IMR-90 (cell line): ENCODE data around the gene FSTL5. TPM values are rescaled to one million over a fixed set of nuclear protein-coding genes. Genes with fewer than 3 reads are reported as not detected.

ENCODE experiments used
- ATAC-seq: fragments of 200-7000 bp; cut with Tn5 transposase; 2 replicates; pipeline ENCODE4 v1.9.1; 2020; ENCODE audit warnings: low read depth, mild to moderate bottlenecking, moderate library complexity
- BruUV-seq: library from RNA; stranded (reverse); fragments of 400-500 nt; replicated peaks from 2 replicates; lab custom pipeline; 2021; lab: Mats Ljungman, UMichigan
- CTCF ChIA-PET: fragments of 300-600 bp; formaldehyde crosslinking; extraction: SDS; loops from one replicate; lab custom pipeline; 2021; ENCODE audit warnings: antibody characterized with exemption; lab: Yijun Ruan, JAX
- POLR2A ChIA-PET: fragments of 300-600 bp; sonication (Branson Sonifier 250); formaldehyde crosslinking; loops from one replicate; lab custom pipeline; 2022; ENCODE audit warnings: antibody characterized with exemption; ENCODE audit not compliant: unreplicated experiment; lab: Charles Lee
- DNase-seq: peaks from one replicate; pipeline ENCODE4 v3.0.0; 2013
- H2AFZ ChIP-seq: replicated peaks from 2 replicates; pipeline ENCODE3; 2013; ENCODE audit warnings: low read length, mild to moderate bottlenecking; ENCODE audit not compliant: poor library complexity
- H2AK5ac ChIP-seq: 2 replicates; pipeline ENCODE4 v1.6.1; 2013; ENCODE audit warnings: low read depth, low read length, inconsistent platforms
- H2AK9ac ChIP-seq: replicated peaks from 2 replicates; pipeline ENCODE3; 2013; ENCODE audit warnings: mild to moderate bottlenecking, low read depth, low read length, moderate library complexity; ENCODE audit not compliant: poor library complexity
- H2BK120ac ChIP-seq: 2 replicates; pipeline ENCODE4 v1.6.1; 2013; ENCODE audit warnings: low read depth, low read length, inconsistent platforms
- H2BK15ac ChIP-seq: 3 replicates; pipeline ENCODE4 v1.6.1; 2013; ENCODE audit warnings: low read depth, low read length, inconsistent platforms
- H2BK20ac ChIP-seq: 2 replicates; pipeline ENCODE4 v1.6.1; 2013; ENCODE audit warnings: low read depth, mild to moderate bottlenecking, inconsistent platforms, low read length, moderate library complexity
- H2BK5ac ChIP-seq: 2 replicates; pipeline ENCODE4 v1.6.1; 2013; ENCODE audit warnings: mild to moderate bottlenecking, low read depth, low read length, inconsistent platforms; ENCODE audit not compliant: poor library complexity, severe bottlenecking
- H3K14ac ChIP-seq: replicated peaks from 2 replicates; pipeline ENCODE4 v1.6.1; 2013; ENCODE audit warnings: low read depth, low read length, inconsistent platforms
- H3K18ac ChIP-seq: 2 replicates; pipeline ENCODE4 v1.6.1; 2013; ENCODE audit warnings: low read depth, low read length, control low read depth
- H3K23ac ChIP-seq: 2 replicates; pipeline ENCODE4 v1.6.1; 2013; ENCODE audit warnings: low read depth, low read length, inconsistent platforms
- H3K27ac ChIP-seq: 2 replicates; pipeline ENCODE4 v1.5.1; 2013; ENCODE audit warnings: mild to moderate bottlenecking, control low read depth, low read length; ENCODE audit not compliant: insufficient read depth
- H3K27me3 ChIP-seq: 2 replicates; pipeline ENCODE4 v1.6.1; 2013; ENCODE audit warnings: low read length; ENCODE audit not compliant: control insufficient read depth, insufficient read depth
- H3K36me3 ChIP-seq: 2 replicates; pipeline ENCODE4 v1.6.1; 2013; ENCODE audit warnings: low read length, mixed read lengths; ENCODE audit not compliant: control insufficient read depth, insufficient read depth
- H3K4ac ChIP-seq: 2 replicates; pipeline ENCODE4 v1.6.1; 2013; ENCODE audit warnings: low read depth, low read length, inconsistent platforms
- H3K4me1 ChIP-seq: 2 replicates; pipeline ENCODE4 v1.6.1; 2013; ENCODE audit warnings: low read length, mixed read lengths; ENCODE audit not compliant: control insufficient read depth, insufficient read depth
- H3K4me2 ChIP-seq: 2 replicates; pipeline ENCODE4 v1.6.1; 2013; ENCODE audit warnings: low read depth, mild to moderate bottlenecking, control low read depth, low read length, moderate library complexity
- H3K4me3 ChIP-seq: 2 replicates; pipeline ENCODE4 v1.5.1; 2013; ENCODE audit warnings: low read depth, mild to moderate bottlenecking, control low read depth, low read length, moderate library complexity; ENCODE audit not compliant: insufficient read depth
- H3K56ac ChIP-seq: 2 replicates; pipeline ENCODE4 v1.6.1; 2013; ENCODE audit warnings: low read length, inconsistent platforms; ENCODE audit not compliant: insufficient read depth; ENCODE audit errors: extremely low read depth
- H3K79me1 ChIP-seq, 2 experiments: 2 replicates each; pipeline ENCODE4 v1.6.1; 2013; ENCODE audit warnings: low read length in 2 of 2, inconsistent platforms in 1 of 2, low read depth in 1 of 2
- H3K9ac ChIP-seq: 2 replicates; pipeline ENCODE4 v1.6.1; 2013; ENCODE audit warnings: low read depth, low read length, control low read depth
- H3K9me1 ChIP-seq: 2 replicates; pipeline ENCODE4 v1.6.1; 2013; ENCODE audit warnings: low read length, inconsistent platforms; ENCODE audit not compliant: insufficient read depth
- H3K9me3 ChIP-seq: 2 replicates; pipeline ENCODE4 v1.6.1; 2013; ENCODE audit warnings: low read length; ENCODE audit not compliant: control insufficient read depth, insufficient read depth
- H4K20me1 ChIP-seq: 2 replicates; pipeline ENCODE4 v1.6.1; 2013; ENCODE audit warnings: low read length, inconsistent platforms; ENCODE audit not compliant: insufficient read depth
- H4K5ac ChIP-seq: 2 replicates; pipeline ENCODE4 v1.6.1; 2013; ENCODE audit warnings: mild to moderate bottlenecking, low read depth, low read length, control low read depth
- H4K8ac ChIP-seq, 2 experiments: 2 replicates each; pipeline ENCODE4 v1.6.1; 2013; ENCODE audit warnings: low read depth in 2 of 2, low read length in 2 of 2, control low read depth in 1 of 2, inconsistent platforms in 1 of 2
- H4K91ac ChIP-seq: 2 replicates; pipeline ENCODE4 v1.6.1; 2013; ENCODE audit warnings: low read depth, low read length, inconsistent platforms; ENCODE audit not compliant: insufficient read depth
- BHLHE40 ChIP-seq: fragments of 150-350 bp; IDR thresholded peaks from 2 replicates; pipeline ENCODE4 v1.6.1; 2016; ENCODE audit warnings: mild to moderate bottlenecking, low read depth, low read length
- CEBPB ChIP-seq: IDR thresholded peaks from 2 replicates; pipeline ENCODE4 v1.6.1; 2012; ENCODE audit warnings: low read depth, low read length, improper control_type of control experiment
- CHD1 ChIP-seq: IDR thresholded peaks from 2 replicates; pipeline ENCODE4 v1.6.1; 2012; ENCODE audit warnings: low read depth, low read length, improper control_type of control experiment
- FOS ChIP-seq: fragments of 150-350 bp; IDR thresholded peaks from 2 replicates; pipeline ENCODE4 v1.6.1; 2016; ENCODE audit warnings: low read depth, low read length
- MAFK ChIP-seq: IDR thresholded peaks from 2 replicates; pipeline ENCODE4 v1.6.1; 2012; ENCODE audit warnings: low read depth, low read length, improper control_type of control experiment
- MAZ ChIP-seq: IDR thresholded peaks from 2 replicates; pipeline ENCODE4 v1.6.1; 2012; ENCODE audit warnings: low read depth, mild to moderate bottlenecking, low read length, improper control_type of control experiment, moderate library complexity, borderline replicate concordance
- MXI1 ChIP-seq: IDR thresholded peaks from 2 replicates; pipeline ENCODE4 v1.6.1; 2012; ENCODE audit warnings: low read depth, mild to moderate bottlenecking, low read length, moderate library complexity, borderline replicate concordance
- NFE2L2 ChIP-seq: fragments of 150-350 bp; IDR thresholded peaks from 2 replicates; pipeline ENCODE4 v1.6.1; 2016; ENCODE audit warnings: low read depth, mild to moderate bottlenecking, low read length
- RAD21 ChIP-seq: IDR thresholded peaks from 2 replicates; pipeline ENCODE4 v1.6.1; 2012; ENCODE audit warnings: low read length, improper control_type of control experiment
- RCOR1 ChIP-seq: IDR thresholded peaks from 2 replicates; pipeline ENCODE4 v1.6.1; 2012; ENCODE audit warnings: mild to moderate bottlenecking, low read length, improper control_type of control experiment; ENCODE audit not compliant: insufficient replicate concordance
- RFX5 ChIP-seq: IDR thresholded peaks from 2 replicates; pipeline ENCODE4 v1.8.0; 2012; ENCODE audit warnings: low read depth, mild to moderate bottlenecking, low read length, moderate library complexity
- SMC3 ChIP-seq: fragments of 150-350 bp; IDR thresholded peaks from 2 replicates; pipeline ENCODE4 v1.6.1; 2016; ENCODE audit warnings: low read depth, mild to moderate bottlenecking, antibody characterized with exemption, low read length, moderate library complexity
- WGBS, 2 experiments: methylation state at CpG; one replicate each; pipeline versions ENCODE4 v1.1.5 to v1.1.7; 2013; ENCODE audit warnings: missing lambda C conversion rate in 2 of 2; ENCODE audit not compliant: insufficient read length in 1 of 2; ENCODE audit errors: extremely low coverage in 2 of 2; 5-methylcytosine and 5-hydroxymethylcytosine counted together
- dilution Hi-C: fragments of 300-500 bp; cut with HindIII; formaldehyde crosslinking; loops from one replicate; pipeline ENCODE4 v1.14.3; 2018; ENCODE audit warnings: low sequenced_read_pairs; ENCODE audit not compliant: unreplicated experiment
- in situ Hi-C: fragments of 300-500 bp; cut with MboI; formaldehyde crosslinking; loops from 3 replicates; pipeline ENCODE4 v1.14.3; 2019; ENCODE audit warnings: low sequenced_read_pairs, inconsistent platforms, mixed read lengths
- intact Hi-C: fragments of 100-400 bp; cut with micrococcal nuclease; formaldehyde crosslinking; loops from 2 replicates; pipeline ENCODE4 v1.10.0; 2022
- polyA plus RNA-seq, 3 experiments: library from polyadenylated mRNA; depleted of rRNA; stranded (reverse); fragments of >200 nt; gene quantifications; 2 replicates each; pipeline ENCODE4 v1.2.3, GENCODE V29; 2012; ENCODE audit warnings: low replicate concordance in 1 of 3
- total RNA-seq: library from RNA; depleted of rRNA; stranded (reverse); fragments of >200 nt; gene quantifications from 2 replicates; pipeline ENCODE4 v1.2.3, GENCODE V29; 2012
- TF ChIP-seq, protein P1 (sequence below): conservative IDR thresholded peaks from 2 replicates; pipeline ENCODE4 v1.5.1; 2012; ENCODE audit warnings: mild to moderate bottlenecking, low read depth, low read length, improper control_type of control experiment
- TF ChIP-seq, protein P2 (sequence below): fragments of 150-350 bp; IDR thresholded peaks from 2 replicates; pipeline ENCODE4 v1.6.1; 2017; ENCODE audit warnings: mild to moderate bottlenecking, antibody characterized with exemption, low read length, low read depth

Gene FSTL5
- total and polyA plus RNA-seq, 2 of the 4 experiments (the other 2 are of a cell fraction): under 0.01 TPM; not detected in 1

DNA sequence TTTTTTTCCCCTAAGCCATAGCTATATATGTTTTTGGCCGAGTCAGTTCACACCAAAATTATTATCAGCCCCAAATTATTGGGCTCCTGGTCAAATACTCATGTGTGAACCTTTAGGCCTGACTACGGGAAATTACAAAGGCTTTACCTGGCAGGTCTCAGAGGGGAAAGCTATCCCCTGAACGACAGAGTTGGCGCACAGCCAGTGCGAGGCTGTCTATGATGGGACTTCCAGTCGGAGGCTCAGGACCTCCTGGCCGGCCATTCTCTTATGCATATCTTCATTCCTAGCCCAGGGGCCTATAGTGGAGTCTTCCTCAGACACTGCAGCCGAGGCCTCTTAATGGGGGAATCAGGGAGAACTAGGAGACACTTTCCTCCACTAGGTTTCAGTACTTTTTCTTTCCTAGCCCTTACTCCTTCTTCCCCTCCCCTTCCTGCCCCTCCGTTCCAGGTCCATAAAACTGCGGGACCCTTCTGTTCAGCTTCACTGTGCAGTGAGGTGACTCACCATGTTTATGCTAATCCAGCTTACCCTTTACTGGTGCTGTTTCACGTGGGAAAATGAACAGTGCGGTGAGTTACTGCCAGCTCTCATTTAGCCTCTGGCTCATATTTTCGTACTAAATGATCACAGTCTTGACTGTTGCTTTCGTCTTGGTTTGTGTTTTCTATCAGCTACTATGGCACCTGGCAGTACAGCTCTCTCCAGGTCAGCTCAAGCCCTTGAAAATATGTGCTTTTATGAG is 533.9 kb downstream of the FSTL5 start:
- Histone ChIP-seq H3K9me3 (no peaks in the 10 kb centered on the region), H2BK20ac (no peak overlapping the region), H3K9me1 (no peaks in the 10 kb centered on the region), H4K5ac (no peak overlapping the region), H3K56ac (no peak overlapping the region), H4K91ac (no peak overlapping the region), H3K4me1 (no peaks in the 10 kb centered on the region), H3K18ac (no peak overlapping the region), H2AK9ac (no peak overlapping the region), H3K9ac (no peak overlapping the region), H2AFZ (no peak overlapping the region), H2BK15ac (no peak overlapping the region), H3K36me3 (no peaks in the 10 kb centered on the region), H3K4me3 (no peak overlapping the region), H3K79me1 (no peaks in the 10 kb centered on the region), H3K14ac (no peak overlapping the region), H2AK5ac (no peak overlapping the region), H3K4ac (no peak overlapping the region), H3K27ac (no peak overlapping the region), H3K23ac (no peak overlapping the region), H2BK120ac (no peak overlapping the region), H3K27me3 (no peaks in the 10 kb centered on the region), H4K20me1 (no peaks in the 10 kb centered on the region), H2BK5ac (no peak overlapping the region), H3K4me2 (no peak overlapping the region), H4K8ac (no peak overlapping the region)
- WGBS, 2 experiments: 80% methylated on average over 2 of the region's 14 CpGs; no CpG with 5 or more reads in 1 of the 2 experiments
- ChIA-PET POLR2A (no interaction called here), CTCF (no interaction called here)
- intact Hi-C loops: no loop called here
- ATAC-seq (no peak), DNase-seq (no peak)
- BruUV-seq: no TSS peak
- dilution Hi-C loops: no loop called here
- in situ Hi-C loops: no loop called here
- no peak for TF ChIP-seq CEBPB
- TF ChIP-seq, protein P1, sequence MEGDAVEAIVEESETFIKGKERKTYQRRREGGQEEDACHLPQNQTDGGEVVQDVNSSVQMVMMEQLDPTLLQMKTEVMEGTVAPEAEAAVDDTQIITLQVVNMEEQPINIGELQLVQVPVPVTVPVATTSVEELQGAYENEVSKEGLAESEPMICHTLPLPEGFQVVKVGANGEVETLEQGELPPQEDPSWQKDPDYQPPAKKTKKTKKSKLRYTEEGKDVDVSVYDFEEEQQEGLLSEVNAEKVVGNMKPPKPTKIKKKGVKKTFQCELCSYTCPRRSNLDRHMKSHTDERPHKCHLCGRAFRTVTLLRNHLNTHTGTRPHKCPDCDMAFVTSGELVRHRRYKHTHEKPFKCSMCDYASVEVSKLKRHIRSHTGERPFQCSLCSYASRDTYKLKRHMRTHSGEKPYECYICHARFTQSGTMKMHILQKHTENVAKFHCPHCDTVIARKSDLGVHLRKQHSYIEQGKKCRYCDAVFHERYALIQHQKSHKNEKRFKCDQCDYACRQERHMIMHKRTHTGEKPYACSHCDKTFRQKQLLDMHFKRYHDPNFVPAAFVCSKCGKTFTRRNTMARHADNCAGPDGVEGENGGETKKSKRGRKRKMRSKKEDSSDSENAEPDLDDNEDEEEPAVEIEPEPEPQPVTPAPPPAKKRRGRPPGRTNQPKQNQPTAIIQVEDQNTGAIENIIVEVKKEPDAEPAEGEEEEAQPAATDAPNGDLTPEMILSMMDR: no peak
- TF ChIP-seq MAZ: no peak
- no peak for TF ChIP-seq RCOR1
- no peak for TF ChIP-seq CHD1
- TF ChIP-seq SMC3: no peak
- TF ChIP-seq RFX5: no peak
- TF ChIP-seq MXI1: no peak
- TF ChIP-seq FOS: no peak
- TF ChIP-seq MAFK: no peak
- TF ChIP-seq NFE2L2: no peak
- TF ChIP-seq, protein P2, sequence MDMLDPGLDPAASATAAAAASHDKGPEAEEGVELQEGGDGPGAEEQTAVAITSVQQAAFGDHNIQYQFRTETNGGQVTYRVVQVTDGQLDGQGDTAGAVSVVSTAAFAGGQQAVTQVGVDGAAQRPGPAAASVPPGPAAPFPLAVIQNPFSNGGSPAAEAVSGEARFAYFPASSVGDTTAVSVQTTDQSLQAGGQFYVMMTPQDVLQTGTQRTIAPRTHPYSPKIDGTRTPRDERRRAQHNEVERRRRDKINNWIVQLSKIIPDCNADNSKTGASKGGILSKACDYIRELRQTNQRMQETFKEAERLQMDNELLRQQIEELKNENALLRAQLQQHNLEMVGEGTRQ: no peak
- no peak for TF ChIP-seq BHLHE40
- TF ChIP-seq RAD21: no peak
